T-helper 1 cell treated with Interleukin-12 subunit alpha and Interleukin-12 subunit beta and Interleukin-4 antibody, amounts not matched to agents 30 μg/mL and 1 μg/mL, for 36 hours (primary cell): Measurements from ENCODE around the gene CLEC16A.
"Not testable (repeated sequence)": the region's sequence is repeated elsewhere in the genome, so short reads cannot be mapped to it uniquely, and the experiment has no call there.

Experiments
- H3K27ac Mint-ChIP-seq: one replicate; pipeline ENCODE4 v1.8.0; 2021; ENCODE audit warnings: mild to moderate bottlenecking, mixed read lengths
- H3K27me3 Mint-ChIP-seq: one replicate; pipeline ENCODE4 v1.8.0; 2021; ENCODE audit warnings: low read depth, mixed read lengths
- H3K36me3 Mint-ChIP-seq: one replicate; pipeline ENCODE4 v1.8.0; 2021; ENCODE audit warnings: low read depth, mixed read lengths
- H3K4me1 Mint-ChIP-seq: one replicate; pipeline ENCODE4 v1.8.0; 2021; ENCODE audit warnings: low read depth, mixed read lengths
- H3K4me3 Mint-ChIP-seq: one replicate; pipeline ENCODE4 v1.8.0; 2021; ENCODE audit warnings: mild to moderate bottlenecking, moderate library complexity, mixed read lengths
- H3K9me3 Mint-ChIP-seq: one replicate; pipeline ENCODE4 v1.8.0; 2021; ENCODE audit warnings: mixed read lengths

CLEC16A gene

GRCh38 chr16:11098601-11099390, 154.4 kb downstream of the CLEC16A start:
- H3K4me1 Mint-ChIP-seq, result peaks cover 61% of the 10 kb centered on the region
- no peaks in the 10 kb centered on the region for H3K9me3 Mint-ChIP-seq
- peaks cover 18% of the 10 kb centered on the region for H3K36me3 Mint-ChIP-seq
- H3K4me3 Mint-ChIP-seq, result no peak overlapping the region
- no peaks in the 10 kb centered on the region for H3K27me3 Mint-ChIP-seq
- H3K27ac Mint-ChIP-seq, result peak overlapping the region; percentile 39

- no peaks in the 10 kb centered on the region for H3K27me3 Mint-ChIP-seq
- H3K27ac Mint-ChIP-seq, result peak overlapping the region; percentile 83
- H3K9me3 Mint-ChIP-seq, result no peaks in the 10 kb centered on the region
- peaks cover 18% of the 10 kb centered on the region for H3K36me3 Mint-ChIP-seq
- peaks cover 59% of the 10 kb centered on the region for H3K4me1 Mint-ChIP-seq
- H3K4me3 Mint-ChIP-seq, result peak overlapping the region; percentile 43
Measured at GRCh38 chr16:11099672-11100205, 155.4 kb downstream of the CLEC16A start.

- Mint-ChIP-seq H3K9me3 (no peaks in the 10 kb centered on the region), H3K27ac (peak overlapping the region; percentile 83), H3K4me3 (peak overlapping the region; percentile 43), H3K4me1 (peaks cover 59% of the 10 kb centered on the region), H3K27me3 (no peaks in the 10 kb centered on the region), H3K36me3 (peaks cover 21% of the 10 kb centered on the region)
Measured at GRCh38 chr16:11100239-11100750, 155.9 kb downstream of the CLEC16A start.

GRCh38 chr16:11101283-11101682, 156.9 kb downstream of the CLEC16A start:
- peak overlapping the region; percentile 8 for H3K4me3 Mint-ChIP-seq
- H3K27me3 Mint-ChIP-seq, result no peaks in the 10 kb centered on the region
- H3K4me1 Mint-ChIP-seq, result peaks cover 67% of the 10 kb centered on the region

GRCh38 chr16:11101695-11102522, 157.5 kb downstream of the CLEC16A start:
- Mint-ChIP-seq H3K4me1 (peaks cover 68% of the 10 kb centered on the region), H3K36me3 (peaks cover 24% of the 10 kb centered on the region), H3K9me3 (no peaks in the 10 kb centered on the region), H3K27me3 (no peaks in the 10 kb centered on the region), H3K27ac (peak overlapping the region; percentile 83), H3K4me3 (no peak overlapping the region)

More at GRCh38 chr16:11101283-11101682, 156.9 kb downstream of the CLEC16A start:
- Mint-ChIP-seq H3K36me3 (peaks cover 24% of the 10 kb centered on the region), H3K9me3 (no peaks in the 10 kb centered on the region), H3K27ac (peak overlapping the region; percentile 83)

GRCh38 chr16:11102523-11102898, 158.1 kb downstream of the CLEC16A start:
- Mint-ChIP-seq H3K4me3 (no peak overlapping the region), H3K36me3 (peaks cover 24% of the 10 kb centered on the region), H3K27ac (peak overlapping the region; percentile 38), H3K27me3 (no peaks in the 10 kb centered on the region), H3K4me1 (peaks cover 70% of the 10 kb centered on the region), H3K9me3 (no peaks in the 10 kb centered on the region)

- H3K27ac Mint-ChIP-seq, result peak overlapping the region; percentile 62
- not testable (repeated sequence) for H3K9me3 Mint-ChIP-seq
Measured at GRCh38 chr16:11103301-11103700, 158.9 kb downstream of the CLEC16A start.

GRCh38 chr16:11104168-11105037, 160.0 kb downstream of the CLEC16A start:
- Mint-ChIP-seq H3K4me3 (peak overlapping the region; percentile 66), H3K36me3 (peaks cover 21% of the 10 kb centered on the region)

More at GRCh38 chr16:11103301-11103700, 158.9 kb downstream of the CLEC16A start:
- H3K4me1 Mint-ChIP-seq, result peaks cover 71% of the 10 kb centered on the region
- H3K36me3 Mint-ChIP-seq, result peaks cover 21% of the 10 kb centered on the region
- H3K27me3 Mint-ChIP-seq, H3K4me3 Mint-ChIP-seq: not testable (repeated sequence)

GRCh38 chr16:11105038-11105903, 160.9 kb downstream of the CLEC16A start:
- peak overlapping the region; percentile 86 for H3K27ac Mint-ChIP-seq
- no peaks in the 10 kb centered on the region for H3K9me3 Mint-ChIP-seq
- H3K4me1 Mint-ChIP-seq, result peaks cover 64% of the 10 kb centered on the region
- H3K27me3 Mint-ChIP-seq, result no peaks in the 10 kb centered on the region
- H3K4me3 Mint-ChIP-seq, result peak overlapping the region; percentile 66
- peaks cover 28% of the 10 kb centered on the region for H3K36me3 Mint-ChIP-seq

More at GRCh38 chr16:11104168-11105037, 160.0 kb downstream of the CLEC16A start:
- Mint-ChIP-seq H3K27me3 (no peaks in the 10 kb centered on the region), H3K4me1 (peaks cover 69% of the 10 kb centered on the region), H3K27ac (peak overlapping the region; percentile 86), H3K9me3 (no peaks in the 10 kb centered on the region)

- H3K36me3 Mint-ChIP-seq, result peaks cover 35% of the 10 kb centered on the region
- no peaks in the 10 kb centered on the region for H3K27me3 Mint-ChIP-seq
- no peak overlapping the region for H3K4me3 Mint-ChIP-seq
- peaks cover 52% of the 10 kb centered on the region for H3K4me1 Mint-ChIP-seq
- peaks cover 10% of the 10 kb centered on the region for H3K9me3 Mint-ChIP-seq
- peak overlapping the region; percentile 31 for H3K27ac Mint-ChIP-seq
Measured at GRCh38 chr16:11106726-11107125, 162.4 kb downstream of the CLEC16A start.

GRCh38 chr16:11107780-11108465, 163.6 kb downstream of the CLEC16A start:
- Mint-ChIP-seq H3K27me3 (no peaks in the 10 kb centered on the region), H3K27ac (no peak overlapping the region), H3K36me3 (peaks cover 32% of the 10 kb centered on the region), H3K4me3 (no peak overlapping the region), H3K4me1 (peaks cover 52% of the 10 kb centered on the region), H3K9me3 (peaks cover 13% of the 10 kb centered on the region)

- H3K27ac Mint-ChIP-seq, result no peak overlapping the region
- H3K9me3 Mint-ChIP-seq, result peaks cover 13% of the 10 kb centered on the region
- H3K4me3 Mint-ChIP-seq, result no peak overlapping the region
- peaks cover 55% of the 10 kb centered on the region for H3K4me1 Mint-ChIP-seq
- H3K27me3 Mint-ChIP-seq, result no peaks in the 10 kb centered on the region
- peaks cover 32% of the 10 kb centered on the region for H3K36me3 Mint-ChIP-seq
Measured at GRCh38 chr16:11108466-11108805, 164.1 kb downstream of the CLEC16A start.

GRCh38 chr16:11109566-11109965, 165.2 kb downstream of the CLEC16A start:
- Mint-ChIP-seq H3K36me3 (peaks cover 35% of the 10 kb centered on the region), H3K4me1 (peaks cover 57% of the 10 kb centered on the region), H3K9me3 (peaks cover 13% of the 10 kb centered on the region), H3K27me3 (no peaks in the 10 kb centered on the region), H3K4me3 (no peak overlapping the region), H3K27ac (no peak overlapping the region)
